A673 (cell line): ENCODE results near the gene VPS13C.

Source experiments
- CTCF ChIP-seq: fragments of 300-800, 200-600 bp; sonication (generic); conservative IDR thresholded peaks from 2 replicates; pipeline ENCODE4 v1.5.1; 2017; ENCODE audit warnings: low read depth, mild to moderate bottlenecking, antibody characterized with exemption, low read length, moderate library complexity, mixed read lengths
- EZH2 ChIP-seq: fragments of 200-600 bp; sonication (generic); IDR thresholded peaks from 2 replicates; pipeline ENCODE4 v1.6.1; 2017; ENCODE audit warnings: borderline replicate concordance, low read depth, mild to moderate bottlenecking, mixed read lengths, antibody characterized with exemption, low read length; ENCODE audit not compliant: poor library complexity, severe bottlenecking

- TF ChIP-seq CTCF, result no peak
- TF ChIP-seq EZH2, result no peak
Observed at GRCh38 chr15:61978225-61978624, 82.0 kb downstream of the VPS13C start.
